A549 (cell line): ENCODE data around the gene CPPED1. TPM values are rescaled to one million over a fixed set of nuclear protein-coding genes. Genes with fewer than 3 reads are reported as not detected.

Experiments used
- ATAC-seq, 2 experiments: fragments of 200-7000 bp in 1 of 2; fragments of >200 bp in 1 of 2; cut with Nextera tagmentation in 1 of 2; cut with Tn5 transposase in 1 of 2; 3 replicates each; pipeline versions ENCODE4 v1.8.0 to v1.9.1; 2018 to 2020; ENCODE audit warnings: mild to moderate bottlenecking in 1 of 2, moderate library complexity in 1 of 2
- CTCF ChIA-PET: fragments of 300-600 bp; sonication (Branson Sonifier 250); formaldehyde crosslinking; extraction: SDS; loops from one replicate; lab custom pipeline; 2021; ENCODE audit warnings: antibody characterized with exemption, inconsistent platforms; lab: Yijun Ruan, JAX
- POLR2A ChIA-PET: fragments of 350-600 bp; formaldehyde crosslinking; extraction: SDS; loops from one replicate; lab custom pipeline; 2021; ENCODE audit warnings: antibody characterized with exemption, inconsistent platforms; lab: Yijun Ruan, JAX
- DNase-seq, 2 experiments: peaks; one replicate each; pipeline versions ENCODE4 v3.0.0 to v3.0.0-alpha.2; 2011 to 2016; ENCODE audit warnings: low read depth in 1 of 2, low spot score in 1 of 2
- FAIRE-seq: peaks from 2 replicates; lab custom pipeline; 2011; peaks lifted over from hg19 to GRCh38; lab: Jason Lieb, UNC
- H3K27ac ChIP-seq, 2 experiments: fragments of >200 bp; sonication (Bioruptor Twin); formaldehyde crosslinking; 3 replicates each; pipeline ENCODE4 v1.5.1; 2016 to 2017
- H3K4me1 ChIP-seq: fragments of >200 bp; sonication (Bioruptor Twin); formaldehyde crosslinking; 3 replicates; pipeline ENCODE4 v1.6.1; 2016
- H3K4me2 ChIP-seq: fragments of >200 bp; sonication (Bioruptor Twin); formaldehyde crosslinking; 3 replicates; pipeline ENCODE4 v1.6.1; 2016
- H3K4me3 ChIP-seq: fragments of >200 bp; sonication (Bioruptor Twin); formaldehyde crosslinking; 3 replicates; pipeline ENCODE4 v1.5.1; 2016
- H3K9me3 ChIP-seq: fragments of >200 bp; sonication (Bioruptor Twin); formaldehyde crosslinking; 3 replicates; pipeline ENCODE4 v1.6.1; 2016
- BCL3 ChIP-seq: fragments of >200 bp; sonication (Bioruptor Twin); formaldehyde crosslinking; IDR thresholded peaks from 3 replicates; pipeline ENCODE4 v1.6.1; 2016
- BHLHE40 ChIP-seq: IDR thresholded peaks from 2 replicates; pipeline ENCODE4 v1.6.1; 2012; ENCODE audit warnings: low read depth, low read length, inconsistent platforms
- EP300 ChIP-seq, 2 experiments: fragments of >200 bp; sonication (Bioruptor Twin); formaldehyde crosslinking; IDR thresholded peaks; 2 replicates in 1 of 2; 3 replicates in 1 of 2; pipeline ENCODE4 v1.6.1; 2016 to 2017
- GATA3 ChIP-seq: IDR thresholded peaks from 2 replicates; pipeline ENCODE4 v1.6.1; 2012; ENCODE audit warnings: borderline replicate concordance
- HDAC2 ChIP-seq: fragments of 200-600 bp; sonication (generic); IDR thresholded peaks from 2 replicates; pipeline ENCODE4 v1.6.1; 2016
- HOXB13 ChIP-seq: fragments of 250-450 bp; sonication (Bioruptor Pico); IDR thresholded peaks from 2 replicates; pipeline ENCODE4 v1.5.0; 2020; ENCODE audit warnings: low read depth, mild to moderate bottlenecking, moderate library complexity
- JUN ChIP-seq, 2 experiments: fragments of >200 bp; sonication (Bioruptor Twin); formaldehyde crosslinking; IDR thresholded peaks; 2 replicates in 1 of 2; 3 replicates in 1 of 2; pipeline ENCODE4 v1.6.1; 2016 to 2017
- KDM1A ChIP-seq: fragments of 200-600 bp; sonication (generic); IDR thresholded peaks from 2 replicates; pipeline ENCODE4 v1.6.1; 2016; ENCODE audit warnings: low read depth, mild to moderate bottlenecking
- MAFK ChIP-seq: fragments of 450-650 bp; IDR thresholded peaks from 2 replicates; pipeline ENCODE4 v1.6.1; 2014; ENCODE audit not compliant: partially characterized antibody
- MAX ChIP-seq: IDR thresholded peaks from 2 replicates; pipeline ENCODE4 v1.6.1; 2012
- NPAS2 ChIP-seq: fragments of 250-450 bp; sonication (Bioruptor Pico); IDR thresholded peaks from 2 replicates; pipeline ENCODE4 v1.8.0; 2022; ENCODE audit warnings: mild to moderate bottlenecking, moderate library complexity, borderline replicate concordance
- PBX3 ChIP-seq: IDR thresholded peaks from 2 replicates; pipeline ENCODE4 v1.6.1; 2012
- PHF8 ChIP-seq: fragments of 200-600 bp; sonication (generic); IDR thresholded peaks from 2 replicates; pipeline ENCODE4 v1.6.1; 2016; ENCODE audit warnings: low read depth, mild to moderate bottlenecking, antibody characterized with exemption, moderate library complexity, borderline replicate concordance
- RAD21 ChIP-seq, 2 experiments: fragments of >200 bp in 1 of 2; sonication (Bioruptor Twin) in 1 of 2; formaldehyde crosslinking in 1 of 2; IDR thresholded peaks in 1 of 2; conservative IDR thresholded peaks in 1 of 2; 2 replicates in 1 of 2; 3 replicates in 1 of 2; pipeline ENCODE4 v1.6.1; 2012 to 2018; ENCODE audit warnings: inconsistent platforms in 1 of 2
- REST ChIP-seq: fragments of 200-600 bp; sonication (generic); IDR thresholded peaks from 2 replicates; pipeline ENCODE4 v1.6.1; 2016; ENCODE audit warnings: antibody characterized with exemption, mild to moderate bottlenecking, moderate library complexity
- RFX5 ChIP-seq: fragments of 450-650 bp; IDR thresholded peaks from 2 replicates; pipeline ENCODE4 v1.7.1; 2014; ENCODE audit warnings: antibody characterized with exemption, mild to moderate bottlenecking, moderate library complexity
- SMC3 ChIP-seq: fragments of >200 bp; sonication (Bioruptor Twin); formaldehyde crosslinking; IDR thresholded peaks from 3 replicates; pipeline ENCODE4 v1.6.1; 2018; ENCODE audit warnings: inconsistent platforms
- TFCP2L1 ChIP-seq: fragments of 250-450 bp; sonication (Bioruptor Pico); IDR thresholded peaks from 2 replicates; pipeline ENCODE4 v1.5.0; 2021; ENCODE audit warnings: mild to moderate bottlenecking
- ZC3H11A ChIP-seq: fragments of 450-650 bp; IDR thresholded peaks from 2 replicates; pipeline ENCODE4 v1.6.1; 2014; ENCODE audit warnings: antibody characterized with exemption, mild to moderate bottlenecking
- ZFP36 ChIP-seq: fragments of 450-650 bp; IDR thresholded peaks from 2 replicates; pipeline ENCODE4 v1.6.1; 2014; ENCODE audit warnings: borderline replicate concordance; ENCODE audit not compliant: partially characterized antibody
- WGBS: methylation state at CpG from one replicate; pipeline ENCODE4 v1.1.6; 2017; ENCODE audit errors: missing lambda C conversion rate; 5-methylcytosine and 5-hydroxymethylcytosine counted together
- polyA plus RNA-seq, 4 experiments: library from polyadenylated mRNA; depleted of rRNA in 3 of 4; stranded (reverse); fragments of >200 nt; fragmentation: RNase III in 1 of 4; extraction: RNeasy Plus Mini Kit Qiagen cat#74134 plus additional on column Dnase treatment in 1 of 4; gene quantifications; 2 replicates in 3 of 4; 3 replicates in 1 of 4; pipeline ENCODE4 v1.2.3, GENCODE V29; 2011 to 2017
- TF ChIP-seq, protein P1 (sequence below): fragments of 250-450 bp; sonication (Bioruptor Pico); IDR thresholded peaks from 2 replicates; pipeline ENCODE4 v1.5.0; 2021; ENCODE audit warnings: mild to moderate bottlenecking, moderate library complexity, borderline replicate concordance
- TF ChIP-seq, protein P2 (sequence below): fragments of 250-450 bp; sonication (Bioruptor Pico); IDR thresholded peaks from 2 replicates; pipeline ENCODE4 v1.5.0; 2020; ENCODE audit warnings: low read depth, mild to moderate bottlenecking, moderate library complexity
- TF ChIP-seq, protein P3 (sequence below): fragments of >200 bp; sonication (Bioruptor Twin); formaldehyde crosslinking; IDR thresholded peaks from 3 replicates; pipeline ENCODE4 v1.5.1; 2016
- TF ChIP-seq, protein P4 (sequence below): fragments of >200 bp; sonication (Bioruptor Twin); formaldehyde crosslinking; IDR thresholded peaks from 2 replicates; pipeline ENCODE4 v1.6.1; 2016

The CPPED1 gene
- polyA plus RNA-seq, 2 of the 4 experiments (the other 2 are of a cell fraction): 16.1 to 30.5 TPM

GRCh38 chr16:12794486-12795387 lies 8.9 kb downstream of the CPPED1 start:
- Histone ChIP-seq H3K9me3 (no peaks in the 10 kb centered on the region), H3K4me1 (peaks cover 3% of the 10 kb centered on the region; the same call in 1 of the 3 replicates), H3K4me2 (no peak overlapping the region), H3K27ac (no peak overlapping the region), H3K4me3 (no peak overlapping the region)
- FAIRE-seq (no peak), ATAC-seq (no peak), DNase-seq (no peak)
- 91% methylated on average over 12 of the region's 12 CpGs for WGBS
- ChIA-PET POLR2A (no interaction called here), CTCF (no interaction called here)
- no peak for TF ChIP-seq KDM1A
- TF ChIP-seq BCL3: no peak
- no peak for TF ChIP-seq RFX5
- no peak for TF ChIP-seq HOXB13 (CRISPR knock-in tag)
- TF ChIP-seq, protein P1, sequence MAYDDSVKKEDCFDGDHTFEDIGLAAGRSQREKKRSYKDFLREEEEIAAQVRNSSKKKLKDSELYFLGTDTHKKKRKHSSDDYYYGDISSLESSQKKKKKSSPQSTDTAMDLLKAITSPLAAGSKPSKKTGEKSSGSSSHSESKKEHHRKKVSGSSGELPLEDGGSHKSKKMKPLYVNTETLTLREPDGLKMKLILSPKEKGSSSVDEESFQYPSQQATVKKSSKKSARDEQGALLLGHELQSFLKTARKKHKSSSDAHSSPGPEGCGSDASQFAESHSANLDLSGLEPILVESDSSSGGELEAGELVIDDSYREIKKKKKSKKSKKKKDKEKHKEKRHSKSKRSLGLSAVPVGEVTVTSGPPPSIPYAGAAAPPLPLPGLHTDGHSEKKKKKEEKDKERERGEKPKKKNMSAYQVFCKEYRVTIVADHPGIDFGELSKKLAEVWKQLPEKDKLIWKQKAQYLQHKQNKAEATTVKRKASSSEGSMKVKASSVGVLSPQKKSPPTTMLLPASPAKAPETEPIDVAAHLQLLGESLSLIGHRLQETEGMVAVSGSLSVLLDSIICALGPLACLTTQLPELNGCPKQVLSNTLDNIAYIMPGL (CRISPR knock-in tag): no peak
- no peak for TF ChIP-seq ZFP36
- TF ChIP-seq PBX3: no peak
- no peak for TF ChIP-seq JUN (IDR thresholded peaks at IDR 0.05)
- TF ChIP-seq ZC3H11A: no peak
- no peak for TF ChIP-seq RAD21 (conservative IDR thresholded peaks at IDR 0.05 in 1 of 2, IDR thresholded peaks at IDR 0.05 in 1 of 2)
- no peak for TF ChIP-seq GATA3
- TF ChIP-seq, protein P2, sequence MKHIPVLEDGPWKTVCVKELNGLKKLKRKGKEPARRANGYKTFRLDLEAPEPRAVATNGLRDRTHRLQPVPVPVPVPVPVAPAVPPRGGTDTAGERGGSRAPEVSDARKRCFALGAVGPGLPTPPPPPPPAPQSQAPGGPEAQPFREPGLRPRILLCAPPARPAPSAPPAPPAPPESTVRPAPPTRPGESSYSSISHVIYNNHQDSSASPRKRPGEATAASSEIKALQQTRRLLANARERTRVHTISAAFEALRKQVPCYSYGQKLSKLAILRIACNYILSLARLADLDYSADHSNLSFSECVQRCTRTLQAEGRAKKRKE (CRISPR knock-in tag): no peak
- no peak for TF ChIP-seq HDAC2
- no peak for TF ChIP-seq PHF8
- no peak for TF ChIP-seq TFCP2L1
- TF ChIP-seq, protein P3, sequence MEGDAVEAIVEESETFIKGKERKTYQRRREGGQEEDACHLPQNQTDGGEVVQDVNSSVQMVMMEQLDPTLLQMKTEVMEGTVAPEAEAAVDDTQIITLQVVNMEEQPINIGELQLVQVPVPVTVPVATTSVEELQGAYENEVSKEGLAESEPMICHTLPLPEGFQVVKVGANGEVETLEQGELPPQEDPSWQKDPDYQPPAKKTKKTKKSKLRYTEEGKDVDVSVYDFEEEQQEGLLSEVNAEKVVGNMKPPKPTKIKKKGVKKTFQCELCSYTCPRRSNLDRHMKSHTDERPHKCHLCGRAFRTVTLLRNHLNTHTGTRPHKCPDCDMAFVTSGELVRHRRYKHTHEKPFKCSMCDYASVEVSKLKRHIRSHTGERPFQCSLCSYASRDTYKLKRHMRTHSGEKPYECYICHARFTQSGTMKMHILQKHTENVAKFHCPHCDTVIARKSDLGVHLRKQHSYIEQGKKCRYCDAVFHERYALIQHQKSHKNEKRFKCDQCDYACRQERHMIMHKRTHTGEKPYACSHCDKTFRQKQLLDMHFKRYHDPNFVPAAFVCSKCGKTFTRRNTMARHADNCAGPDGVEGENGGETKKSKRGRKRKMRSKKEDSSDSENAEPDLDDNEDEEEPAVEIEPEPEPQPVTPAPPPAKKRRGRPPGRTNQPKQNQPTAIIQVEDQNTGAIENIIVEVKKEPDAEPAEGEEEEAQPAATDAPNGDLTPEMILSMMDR: no peak
- no peak for TF ChIP-seq SMC3

DNA sequence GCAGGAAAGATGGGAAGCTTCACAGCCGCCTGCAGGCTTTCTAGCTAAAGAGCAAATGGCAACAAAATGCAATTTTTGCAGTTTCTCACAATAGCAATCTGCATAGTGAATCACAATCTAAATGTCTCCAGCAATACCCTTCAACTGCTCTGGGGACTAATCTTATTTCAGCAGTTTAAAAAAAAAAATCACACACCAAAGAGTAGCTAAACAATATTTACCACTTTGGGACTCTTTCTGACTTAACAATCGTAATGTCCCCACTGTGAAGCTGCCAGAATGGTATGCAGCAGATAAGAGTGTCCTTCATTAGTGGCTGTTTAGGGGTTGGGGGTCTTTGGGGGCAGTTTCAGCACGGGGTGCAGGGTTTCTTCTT lies 9.8 kb downstream of the CPPED1 start:
- CTCF ChIA-PET: no interaction called here
- H3K4me1 ChIP-seq: peaks cover 3% of the 10 kb centered on the region; the same call in 1 of the 3 replicates
- TF ChIP-seq ZC3H11A: no peak
- TF ChIP-seq, protein P4, sequence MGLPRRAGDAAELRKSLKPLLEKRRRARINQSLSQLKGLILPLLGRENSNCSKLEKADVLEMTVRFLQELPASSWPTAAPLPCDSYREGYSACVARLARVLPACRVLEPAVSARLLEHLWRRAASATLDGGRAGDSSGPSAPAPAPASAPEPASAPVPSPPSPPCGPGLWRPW: no peak
- TF ChIP-seq EP300 (IDR thresholded peaks at IDR 0.05): no peak
- TF ChIP-seq JUN (IDR thresholded peaks at IDR 0.05): no peak
- TF ChIP-seq NPAS2 (CRISPR knock-in tag): no peak
- no peak for TF ChIP-seq BHLHE40
- TF ChIP-seq REST: no peak
- TF ChIP-seq MAFK: no peak
- TF ChIP-seq MAX: no peak
- TF ChIP-seq, all 56 proteins: peak for 0
- H3K4me2 ChIP-seq: no peak overlapping the region
- POLR2A ChIA-PET: no interaction called here
- ATAC-seq (no peak), DNase-seq (no peak), FAIRE-seq (no peak)
- WGBS: 74% methylated on average over 3 of the region's 3 CpGs
- H3K4me3 ChIP-seq: no peak overlapping the region
- H3K9me3 ChIP-seq: no peaks in the 10 kb centered on the region
- no peak overlapping the region for H3K27ac ChIP-seq
